ENCODE measurements around the gene ATAD1.

The ATAD1 gene

GRCh38 chr10:87799860-87800259 lies 18.2 kb downstream of the ATAD1 start:
- no peak overlapping the region for H3K4me3 ChIP-seq (ENCODE audit: low read length)
- DNase-seq (ENCODE audit: low read depth) = no peak
- TF ChIP-seq CTCF (conservative IDR thresholded peaks at IDR 0.05; ENCODE audit: low read length) = no peak

GRCh38 chr10:87798082-87798481 lies 19.9 kb downstream of the ATAD1 start:
- no peak for DNase-seq (ENCODE audit: low read depth)
- no peak overlapping the region for H3K4me3 ChIP-seq (ENCODE audit: low read length)
- no peak for TF ChIP-seq CTCF (conservative IDR thresholded peaks at IDR 0.05; ENCODE audit: low read length)

GRCh38 chr10:87794285-87794684 lies 23.7 kb downstream of the ATAD1 start:
- no peak for TF ChIP-seq CTCF (conservative IDR thresholded peaks at IDR 0.05; ENCODE audit: low read length)
- peak; percentile 43 for DNase-seq (ENCODE audit: low read depth)
- no peak overlapping the region for H3K4me3 ChIP-seq (ENCODE audit: low read length)

GRCh38 chr10:87790185-87790584 lies 27.8 kb downstream of the ATAD1 start:
- no peak for DNase-seq (ENCODE audit: low read depth)
- no peak for TF ChIP-seq CTCF (conservative IDR thresholded peaks at IDR 0.05; ENCODE audit: low read length)
- H3K4me3 ChIP-seq (ENCODE audit: low read length) = no peak overlapping the region

- DNase-seq (ENCODE audit: low read depth) = no peak
- no peak overlapping the region for H3K4me3 ChIP-seq (ENCODE audit: low read length)
- no peak for TF ChIP-seq CTCF (conservative IDR thresholded peaks at IDR 0.05; ENCODE audit: low read length)
Measured at GRCh38 chr10:87786421-87786820, 31.6 kb downstream of the ATAD1 start.

- TF ChIP-seq CTCF (conservative IDR thresholded peaks at IDR 0.05; ENCODE audit: low read length) = no peak
- DNase-seq (ENCODE audit: low read depth) = no peak
- H3K4me3 ChIP-seq (ENCODE audit: low read length) = no peak overlapping the region
Measured at GRCh38 chr10:87782721-87783120, 35.3 kb downstream of the ATAD1 start.

- no peak for TF ChIP-seq CTCF (conservative IDR thresholded peaks at IDR 0.05; ENCODE audit: low read length)
- H3K4me3 ChIP-seq (ENCODE audit: low read length) = no peak overlapping the region
- DNase-seq (ENCODE audit: low read depth) = no peak
Measured at GRCh38 chr10:87781545-87781944, 36.5 kb downstream of the ATAD1 start.
